H1 (cell line): ENCODE results near the gene TMEM108. TPM values are rescaled to one million over a fixed set of nuclear protein-coding genes. Genes with fewer than 3 reads are reported as not detected.

ENCODE experiments used
- CTCF ChIA-PET: fragments of 300-600 bp; sonication (Branson Sonifier 250); formaldehyde crosslinking; loops from one replicate; lab custom pipeline; 2021; ENCODE audit not compliant: partially characterized antibody; lab: Charles Lee
- POLR2A ChIA-PET: fragments of 300-600 bp; sonication (Branson Sonifier 250); formaldehyde crosslinking; loops from one replicate; lab custom pipeline; 2021; ENCODE audit warnings: inconsistent platforms; ENCODE audit not compliant: partially characterized antibody; lab: Charles Lee
- DNase-seq, 2 experiments: peaks; one replicate each; pipeline versions ENCODE4 v3.0.0 to v3.0.0-alpha.2; 2010 to 2022; ENCODE audit warnings: low spot score in 2 of 2, low read depth in 1 of 2, mixed read lengths in 1 of 2
- FAIRE-seq: peaks from 2 replicates; lab custom pipeline; 2011; peaks lifted over from hg19 to GRCh38; lab: Jason Lieb, UNC
- H2AFZ ChIP-seq: 2 replicates; pipeline ENCODE4 v1.8.1; 2012; ENCODE audit warnings: low read length, inconsistent platforms
- H2AK5ac ChIP-seq: 2 replicates; pipeline ENCODE4 v1.6.1; 2013; ENCODE audit warnings: low read depth, low read length
- H2BK120ac ChIP-seq: replicated peaks from 2 replicates; pipeline ENCODE3; 2013; ENCODE audit warnings: low read depth, low read length, inconsistent platforms
- H2BK12ac ChIP-seq: 2 replicates; pipeline ENCODE4 v1.6.1; 2013; ENCODE audit warnings: low read depth, low read length
- H2BK15ac ChIP-seq: 2 replicates; pipeline ENCODE4 v1.6.1; 2013; ENCODE audit warnings: low read length
- H2BK20ac ChIP-seq: 2 replicates; pipeline ENCODE4 v1.6.1; 2013; ENCODE audit warnings: low read length
- H2BK5ac ChIP-seq: 2 replicates; pipeline ENCODE4 v1.6.1; 2013; ENCODE audit warnings: low read depth, low read length
- H3K14ac ChIP-seq: 2 replicates; pipeline ENCODE4 v1.6.1; 2013; ENCODE audit warnings: inconsistent platforms; ENCODE audit not compliant: insufficient read length
- H3K18ac ChIP-seq: 2 replicates; pipeline ENCODE4 v1.6.1; 2013; ENCODE audit warnings: low read length; ENCODE audit errors: extremely low read depth
- H3K23ac ChIP-seq: 2 replicates; pipeline ENCODE4 v1.6.1; 2013; ENCODE audit warnings: inconsistent platforms; ENCODE audit not compliant: insufficient read length
- H3K23me2 ChIP-seq: 2 replicates; pipeline ENCODE4 v1.6.1; 2013; ENCODE audit warnings: low read depth, low read length
- H3K27ac ChIP-seq: 2 replicates; pipeline ENCODE4 v1.6.1; 2011; ENCODE audit warnings: low read depth, low read length, inconsistent platforms
- H3K27me3 ChIP-seq, 4 experiments: replicated peaks in 1 of 4; 1 replicate in 1 of 4; 2 replicates in 3 of 4; pipeline versions ENCODE4 v1.6.1 to v1.8.1; 2011 to 2013; ENCODE audit warnings: low read length in 3 of 4, mild to moderate bottlenecking in 3 of 4, inconsistent platforms in 2 of 4, mixed read lengths in 2 of 4, moderate library complexity in 1 of 4; ENCODE audit not compliant: control insufficient read depth in 3 of 4, insufficient read depth in 3 of 4; ENCODE audit errors: extremely low read depth in 1 of 4
- H3K36me3 ChIP-seq, 4 experiments: 2 replicates each; pipeline versions ENCODE4 v1.6.1 to v1.8.1; 2011 to 2013; ENCODE audit warnings: mild to moderate bottlenecking in 4 of 4, low read length in 3 of 4, moderate library complexity in 2 of 4, control low read depth in 1 of 4, inconsistent platforms in 1 of 4; ENCODE audit not compliant: insufficient read depth in 4 of 4, control insufficient read depth in 2 of 4
- H3K4ac ChIP-seq: replicated peaks from 2 replicates; pipeline ENCODE3; 2013; ENCODE audit warnings: low read length, low read depth, mixed read lengths, inconsistent platforms; ENCODE audit not compliant: insufficient read length
- H3K4me1 ChIP-seq, 4 experiments: replicated peaks in 1 of 4; 1 replicate in 1 of 4; 2 replicates in 3 of 4; pipeline versions ENCODE4 v1.6.1 to v1.8.1; 2011 to 2013; ENCODE audit warnings: low read length in 3 of 4, inconsistent platforms in 2 of 4, mixed read lengths in 1 of 4; ENCODE audit not compliant: insufficient read depth in 4 of 4, control insufficient read depth in 3 of 4
- H3K4me2 ChIP-seq, 2 experiments: 2 replicates each; pipeline versions ENCODE4 v1.6.1 to v1.8.1; 2011 to 2013; ENCODE audit warnings: low read depth in 2 of 2, low read length in 2 of 2, control low read depth in 1 of 2, inconsistent platforms in 1 of 2, mild to moderate bottlenecking in 1 of 2; ENCODE audit not compliant: insufficient read depth in 1 of 2
- H3K4me3 ChIP-seq, 4 experiments: fragments of 200-600, 300-600 bp in 1 of 4; sonication (generic), shearing (Covaris generic), sonication (Bioruptor Twin) in 1 of 4; 2 replicates each; pipeline versions ENCODE4 v1.5.1 to v1.8.1; 2011 to 2016; ENCODE audit warnings: low read length in 4 of 4, low read depth in 3 of 4, control low read depth in 2 of 4, inconsistent platforms in 2 of 4, mild to moderate bottlenecking in 2 of 4, mixed read lengths in 1 of 4, moderate library complexity in 1 of 4; ENCODE audit not compliant: insufficient read depth in 2 of 4; ENCODE audit errors: extremely low read depth in 1 of 4
- H3K56ac ChIP-seq: replicated peaks from 2 replicates; pipeline ENCODE3; 2013; ENCODE audit warnings: low read depth, mild to moderate bottlenecking, mixed read lengths, low read length, inconsistent platforms; ENCODE audit not compliant: insufficient read length
- H3K79me1 ChIP-seq: 2 replicates; pipeline ENCODE4 v1.6.1; 2013; ENCODE audit warnings: low read depth, low read length, control low read depth
- H3K79me2 ChIP-seq, 2 experiments: 2 replicates each; pipeline versions ENCODE4 v1.6.1 to v1.8.1; 2012 to 2013; ENCODE audit warnings: low read length in 2 of 2, mild to moderate bottlenecking in 2 of 2, inconsistent platforms in 1 of 2; ENCODE audit not compliant: insufficient read depth in 2 of 2, control insufficient read depth in 1 of 2
- H3K9ac ChIP-seq, 4 experiments: replicated peaks in 1 of 4; 1 replicate in 1 of 4; 2 replicates in 3 of 4; pipeline versions ENCODE4 v1.6.1 to v1.8.1; 2011 to 2013; ENCODE audit warnings: low read depth in 3 of 4, low read length in 3 of 4, control low read depth in 2 of 4, mild to moderate bottlenecking in 2 of 4, moderate library complexity in 2 of 4, inconsistent platforms in 1 of 4; ENCODE audit errors: extremely low read depth in 1 of 4
- H3K9me3 ChIP-seq, 2 experiments: 2 replicates each; pipeline versions ENCODE4 v1.6.1 to v1.8.1; 2012 to 2013; ENCODE audit warnings: mild to moderate bottlenecking in 2 of 2, moderate library complexity in 2 of 2, control low read depth in 1 of 2, inconsistent platforms in 1 of 2, low read depth in 1 of 2, low read length in 1 of 2, mixed read lengths in 1 of 2; ENCODE audit not compliant: insufficient read depth in 2 of 2
- H4K20me1 ChIP-seq, 2 experiments: replicated peaks in 1 of 2; 2 replicates each; pipeline versions ENCODE3 to v1.8.1; 2011 to 2013; ENCODE audit warnings: inconsistent platforms in 2 of 2, low read length in 2 of 2, mild to moderate bottlenecking in 1 of 2; ENCODE audit not compliant: insufficient read depth in 2 of 2, control insufficient read depth in 1 of 2
- H4K5ac ChIP-seq: 2 replicates; pipeline ENCODE4 v1.6.1; 2013; ENCODE audit warnings: low read length, low read depth, mixed read lengths, inconsistent platforms; ENCODE audit not compliant: insufficient read length
- H4K8ac ChIP-seq: 2 replicates; pipeline ENCODE4 v1.8.0; 2013; ENCODE audit warnings: mild to moderate bottlenecking, moderate library complexity, low read length, inconsistent platforms; ENCODE audit not compliant: insufficient read depth; ENCODE audit errors: extremely low read depth
- H4K91ac ChIP-seq: replicated peaks from 2 replicates; pipeline ENCODE3; 2013; ENCODE audit warnings: low read length, mixed read lengths, inconsistent platforms; ENCODE audit not compliant: insufficient read length
- CEBPB ChIP-seq: IDR thresholded peaks from 2 replicates; pipeline ENCODE4 v1.6.1; 2012; ENCODE audit warnings: low read depth, low read length
- CHD2 ChIP-seq: IDR thresholded peaks from 2 replicates; pipeline ENCODE4 v1.6.1; 2012; ENCODE audit warnings: low read length, improper control_type of control experiment
- EP300 ChIP-seq, 2 experiments: IDR thresholded peaks; 1 replicate in 1 of 2; 2 replicates in 1 of 2; pipeline ENCODE4 v1.6.1; 2011 to 2012; ENCODE audit warnings: low read depth in 2 of 2, low read length in 2 of 2, mild to moderate bottlenecking in 2 of 2, borderline replicate concordance in 1 of 2, inconsistent platforms in 1 of 2, moderate library complexity in 1 of 2
- EZH2 ChIP-seq: fragments of 200-600 bp; sonication (generic); IDR thresholded peaks from 2 replicates; pipeline ENCODE4 v1.7.1; 2012; ENCODE audit warnings: low read depth, mild to moderate bottlenecking, moderate library complexity, low read length, inconsistent platforms; ENCODE audit not compliant: severe bottlenecking
- FOSL1 ChIP-seq: IDR thresholded peaks from 2 replicates; pipeline ENCODE4 v1.6.1; 2011; ENCODE audit warnings: mild to moderate bottlenecking, low read depth, low read length, moderate library complexity; ENCODE audit not compliant: insufficient read depth
- KDM1A ChIP-seq: fragments of 200-600, 300-600 bp; sonication (generic); IDR thresholded peaks from 2 replicates; pipeline ENCODE4 v1.7.1; 2016; ENCODE audit warnings: mild to moderate bottlenecking, low read length, borderline replicate concordance
- KDM4A ChIP-seq: IDR thresholded peaks from one replicate; pipeline ENCODE4 v1.7.1; 2012; ENCODE audit warnings: low read depth, mild to moderate bottlenecking, moderate library complexity, low read length, inconsistent platforms; ENCODE audit not compliant: severe bottlenecking
- POU5F1 ChIP-seq: IDR thresholded peaks from 2 replicates; pipeline ENCODE4 v1.6.1; 2011; ENCODE audit warnings: low read depth, mild to moderate bottlenecking, low read length, moderate library complexity
- SIX5 ChIP-seq: IDR thresholded peaks from 2 replicates; pipeline ENCODE4 v1.6.1; 2011; ENCODE audit warnings: mild to moderate bottlenecking, low read depth, low read length
- SP1 ChIP-seq: IDR thresholded peaks from 2 replicates; pipeline ENCODE4 v1.6.1; 2011; ENCODE audit warnings: low read depth, low read length
- TBP ChIP-seq: IDR thresholded peaks from 2 replicates; pipeline ENCODE4 v1.6.1; 2011; ENCODE audit warnings: low read depth, low read length, improper control_type of control experiment
- ZNF274 ChIP-seq: IDR thresholded peaks from 2 replicates; pipeline ENCODE4 v1.7.0; 2012; ENCODE audit warnings: low read length, borderline replicate concordance; ENCODE audit errors: extremely low read depth
- WGBS, 2 experiments: shearing (Covaris generic) in 1 of 2; methylation state at CpG; one replicate each; pipeline versions ENCODE4 v1.1.6 to v1.1.7; 2013 to 2015; ENCODE audit warnings: low lambda C conversion rate in 2 of 2, mixed read lengths in 2 of 2, inconsistent platforms in 1 of 2, low coverage in 1 of 2, missing lambda C conversion rate in 1 of 2; ENCODE audit not compliant: insufficient replicate concordance in 2 of 2, insufficient coverage in 1 of 2, insufficient read length in 1 of 2; ENCODE audit errors: extremely low coverage in 1 of 2, missing lambda C conversion rate in 1 of 2; 5-methylcytosine and 5-hydroxymethylcytosine counted together
- polyA plus RNA-seq, 7 experiments: library from polyadenylated mRNA; depleted of rRNA in 3 of 7; stranded (reverse) in 5 of 7; unstranded in 2 of 7; fragments of >200 nt in 5 of 7; fragments of 200-250 nt in 2 of 7; gene quantifications; 1 replicate in 5 of 7; 2 replicates in 1 of 7; 4 replicates in 1 of 7; pipeline versions ENCODE4 v1.2.1 to v1.2.3, GENCODE V29; 2011 to 2013; ENCODE audit warnings: missing spikeins in 2 of 7, mixed read lengths in 2 of 7
- total RNA-seq: library from RNA; stranded (reverse); fragmentation: NEBNext Ultra II Directional; extraction: Animal tissue kit (Norgen Biotek cat#: 25700); gene quantifications from 2 replicates; pipeline ENCODE4 v1.2.1, GENCODE V29; 2021
- TF ChIP-seq, protein P1 (sequence below): IDR thresholded peaks from 2 replicates; pipeline ENCODE4 v1.6.1; 2011; ENCODE audit warnings: low read depth, mild to moderate bottlenecking, low read length; ENCODE audit not compliant: insufficient read depth
- TF ChIP-seq, protein P2 (sequence below): IDR thresholded peaks from 2 replicates; pipeline ENCODE4 v1.6.1; 2012; ENCODE audit warnings: inconsistent platforms

TMEM108 gene
- total and polyA plus RNA-seq, 2 of the 8 experiments (the other 6 are each of a cell fraction or from before 2014, with no cell fraction given) = 14.3 to 16.2 TPM

DNA sequence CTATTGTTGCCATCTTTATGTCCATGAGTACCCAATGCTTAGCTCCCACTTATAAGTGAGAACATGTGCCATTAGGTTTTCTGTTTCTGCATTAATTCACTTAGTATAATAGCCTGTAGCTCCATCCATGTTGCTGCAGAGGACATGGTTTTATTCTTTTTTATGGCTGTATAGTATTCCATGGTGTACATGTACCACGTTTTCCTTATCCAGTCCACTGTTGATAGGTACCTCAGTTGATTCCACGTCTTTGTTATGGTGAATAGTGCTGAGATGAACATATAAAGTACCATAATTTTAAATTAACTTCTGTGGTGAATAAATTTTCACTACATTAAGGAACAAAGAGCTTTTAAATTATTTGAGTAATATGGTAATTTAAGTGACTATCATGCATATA, 211.3 kb downstream of the TMEM108 start:
- no peak overlapping the region for H2BK12ac ChIP-seq
- 75% methylated on average over 2 of the region's 2 CpGs; no CpG with 5 or more reads in 1 of the 2 experiments for WGBS, 2 experiments
- no peak overlapping the region for H4K8ac ChIP-seq
- no peak overlapping the region for H3K4me3 ChIP-seq
- H3K4me2 ChIP-seq = no peak overlapping the region
- no peak overlapping the region for H3K23ac ChIP-seq
- H2AK5ac ChIP-seq = no peak overlapping the region
- H3K23me2 ChIP-seq = no peaks in the 10 kb centered on the region
- no peaks in the 10 kb centered on the region for H3K27me3 ChIP-seq
- no peak overlapping the region for H3K56ac ChIP-seq
- no peak overlapping the region for H4K91ac ChIP-seq
- no peak overlapping the region for H2BK120ac ChIP-seq
- no peak overlapping the region for H2BK20ac ChIP-seq
- H4K5ac ChIP-seq = no peak overlapping the region
- H3K9ac ChIP-seq = no peak overlapping the region
- peaks cover 0 to 3% of the 10 kb centered on the region in 2 experiments; a peak in 1 of 4 replicates for H3K9me3 ChIP-seq
- H3K79me2 ChIP-seq = no peaks in the 10 kb centered on the region
- no peak overlapping the region for H3K14ac ChIP-seq
- H3K4ac ChIP-seq = no peak overlapping the region
- no peak overlapping the region for H2BK15ac ChIP-seq
- no peak overlapping the region for H3K18ac ChIP-seq
- peaks cover 0 to 2% of the 10 kb centered on the region in 2 experiments for H4K20me1 ChIP-seq
- no peak for FAIRE-seq
- CTCF ChIA-PET = no interaction called here
- H3K36me3 ChIP-seq = no peaks in the 10 kb centered on the region
- H2AFZ ChIP-seq = no peak overlapping the region
- no peaks in the 10 kb centered on the region for H3K79me1 ChIP-seq
- H2BK5ac ChIP-seq = no peak overlapping the region
- no peak for DNase-seq
- POLR2A ChIA-PET = no interaction called here
- no peak overlapping the region for H3K27ac ChIP-seq
- H3K4me1 ChIP-seq = no peaks in the 10 kb centered on the region
- TF ChIP-seq CHD2 = no peak
- TF ChIP-seq ZNF274 = no peak
- no peak for TF ChIP-seq SIX5
- TF ChIP-seq POU5F1 = no peak
- no peak for TF ChIP-seq FOSL1
- TF ChIP-seq KDM1A = no peak
- TF ChIP-seq, protein P1, sequence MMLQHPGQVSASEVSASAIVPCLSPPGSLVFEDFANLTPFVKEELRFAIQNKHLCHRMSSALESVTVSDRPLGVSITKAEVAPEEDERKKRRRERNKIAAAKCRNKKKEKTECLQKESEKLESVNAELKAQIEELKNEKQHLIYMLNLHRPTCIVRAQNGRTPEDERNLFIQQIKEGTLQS = no peak
- no peak for TF ChIP-seq CEBPB
- TF ChIP-seq EZH2 = no peak
- no peak for TF ChIP-seq TBP
- TF ChIP-seq SP1 = no peak
- no peak for TF ChIP-seq KDM4A
- TF ChIP-seq, protein P2, sequence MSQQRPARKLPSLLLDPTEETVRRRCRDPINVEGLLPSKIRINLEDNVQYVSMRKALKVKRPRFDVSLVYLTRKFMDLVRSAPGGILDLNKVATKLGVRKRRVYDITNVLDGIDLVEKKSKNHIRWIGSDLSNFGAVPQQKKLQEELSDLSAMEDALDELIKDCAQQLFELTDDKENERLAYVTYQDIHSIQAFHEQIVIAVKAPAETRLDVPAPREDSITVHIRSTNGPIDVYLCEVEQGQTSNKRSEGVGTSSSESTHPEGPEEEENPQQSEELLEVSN = no peak
- no peak for TF ChIP-seq EP300 (IDR thresholded peaks at IDR 0.05; ENCODE audit: borderline replicate concordance in 1 of 2, low read depth in 2 of 2, low read length in 2 of 2)
